Smooth muscle cell (in vitro differentiated cells): Measurements from ENCODE around the gene PLCB4. TPM values are rescaled to one million over a fixed set of nuclear protein-coding genes. Genes with fewer than 3 reads are reported as not detected.

Experiments
- DNase-seq: peaks from one replicate; lab custom pipeline; 2025; ENCODE audit not compliant: unreplicated experiment; lab: John Stamatoyannopoulos, UW
- H2AFZ ChIP-seq: fragments of 200-600 bp; sonication (generic); 2 replicates; pipeline ENCODE4 v1.6.0; 2016; ENCODE audit warnings: antibody characterized with exemption, low read depth, mild to moderate bottlenecking
- H3F3A ChIP-seq: fragments of 200-600 bp; sonication (generic); 2 replicates; pipeline ENCODE4 v1.6.0; 2017; ENCODE audit warnings: antibody characterized with exemption, low read depth
- H3K27ac ChIP-seq: fragments of 200-600 bp; sonication (generic); 2 replicates; pipeline ENCODE4 v1.5.1; 2016; ENCODE audit warnings: low read depth, mild to moderate bottlenecking
- H3K27me3 ChIP-seq: fragments of 200-600 bp; sonication (generic); 2 replicates; pipeline ENCODE4 v1.6.1; 2016; ENCODE audit warnings: low read depth, mild to moderate bottlenecking
- H3K36me3 ChIP-seq: fragments of 200-600 bp; sonication (generic); 2 replicates; pipeline ENCODE4 v1.5.1; 2016; ENCODE audit warnings: low read depth
- H3K4me1 ChIP-seq: fragments of 200-600 bp; sonication (generic); 2 replicates; pipeline ENCODE4 v1.5.1; 2016; ENCODE audit warnings: low read depth
- H3K4me2 ChIP-seq: fragments of 200-600 bp; sonication (generic); 2 replicates; pipeline ENCODE4 v1.6.0; 2016; ENCODE audit warnings: mild to moderate bottlenecking
- H3K4me3 ChIP-seq: fragments of 200-600 bp; sonication (generic); 2 replicates; pipeline ENCODE4 v1.5.1; 2016; ENCODE audit warnings: mild to moderate bottlenecking
- H3K79me2 ChIP-seq: fragments of 200-600 bp; sonication (generic); 2 replicates; pipeline ENCODE4 v1.6.0; 2016; ENCODE audit warnings: low read depth, mild to moderate bottlenecking
- H3K9ac ChIP-seq: fragments of 200-600 bp; sonication (generic); 2 replicates; pipeline ENCODE4 v1.6.0; 2016; ENCODE audit warnings: low read depth
- H3K9me3 ChIP-seq: fragments of 200-600 bp; sonication (generic); replicated peaks from 2 replicates; pipeline ENCODE4 v1.5.1; 2016; ENCODE audit warnings: low read depth
- H4K20me1 ChIP-seq: fragments of 200-600 bp; sonication (generic); 2 replicates; pipeline ENCODE4 v1.6.0; 2016; ENCODE audit warnings: low read depth
- CTCF ChIP-seq: fragments of 200-600 bp; sonication (generic); IDR thresholded peaks from 2 replicates; pipeline ENCODE4 v1.5.1; 2017; ENCODE audit warnings: borderline replicate concordance, mild to moderate bottlenecking, antibody characterized with exemption; ENCODE audit not compliant: insufficient read depth, poor library complexity, severe bottlenecking
- WGBS: methylation state at CpG from one replicate; pipeline ENCODE4 v1.1.7; 2016; ENCODE audit warnings: low lambda C conversion rate; 5-methylcytosine and 5-hydroxymethylcytosine counted together
- polyA plus RNA-seq: library from polyadenylated mRNA; unstranded; fragments of >200 nt; fragmentation: Nextera tagmentation; extraction: Ambion mirVana; gene quantifications from 2 replicates; pipeline ENCODE4 v1.2.1, GENCODE V29; 2016
- total RNA-seq: library from RNA; depleted of rRNA; stranded (reverse); fragments of >200 nt; gene quantifications from 2 replicates; pipeline ENCODE4 v1.2.3, GENCODE V29; 2014

PLCB4 gene
- total and polyA plus RNA-seq, 2 experiments from 2014 or later = 3.0 to 5.3 TPM

- Histone ChIP-seq H3K27ac (peak overlapping the region; percentile 62), H3K4me2 (peak overlapping the region; percentile 59), H3K36me3 (no peaks in the 10 kb centered on the region), H3K9ac (no peak overlapping the region), H3K4me1 (peaks cover 9% of the 10 kb centered on the region), H3K9me3 (no peaks in the 10 kb centered on the region), H3K4me3 (no peak overlapping the region), H2AFZ (no peak overlapping the region), H4K20me1 (no peaks in the 10 kb centered on the region), H3K79me2 (no peaks in the 10 kb centered on the region), H3F3A (no peaks in the 10 kb centered on the region), H3K27me3 (no peaks in the 10 kb centered on the region)
- no peak for DNase-seq
- TF ChIP-seq CTCF = no peak
- WGBS = 54% methylated on average over 5 of the region's 5 CpGs
Observed at GRCh38 chr20:9186396-9186795, 117.5 kb downstream of the PLCB4 start.

- DNase-seq = no peak
- WGBS = 67% methylated on average over 6 of the region's 6 CpGs
- H3K79me2 ChIP-seq = no peaks in the 10 kb centered on the region
Observed at GRCh38 chr20:9195031-9195430, 126.1 kb downstream of the PLCB4 start.

GRCh38 chr20:9196110-9196509 is 127.2 kb downstream of the PLCB4 start:
- no peak overlapping the region for H3K4me3 ChIP-seq
- no peak for DNase-seq
- no peak overlapping the region for H2AFZ ChIP-seq
- no peaks in the 10 kb centered on the region for H3K36me3 ChIP-seq
- no peaks in the 10 kb centered on the region for H3K27me3 ChIP-seq
- no peaks in the 10 kb centered on the region for H3F3A ChIP-seq
- H3K4me2 ChIP-seq = no peak overlapping the region
- TF ChIP-seq CTCF = no peak
- no peaks in the 10 kb centered on the region for H4K20me1 ChIP-seq
- H3K9me3 ChIP-seq = no peaks in the 10 kb centered on the region
- no peak overlapping the region for H3K9ac ChIP-seq
- 59% methylated on average over 1 of the region's 1 CpG for WGBS
- no peaks in the 10 kb centered on the region for H3K79me2 ChIP-seq
- H3K27ac ChIP-seq = no peak overlapping the region
- peaks cover 11% of the 10 kb centered on the region for H3K4me1 ChIP-seq

More at GRCh38 chr20:9195031-9195430, 126.1 kb downstream of the PLCB4 start:
- H3K4me3 ChIP-seq = no peak overlapping the region
- H4K20me1 ChIP-seq = no peaks in the 10 kb centered on the region
- H3K4me2 ChIP-seq = peak overlapping the region; percentile 6
- no peak for TF ChIP-seq CTCF
- H2AFZ ChIP-seq = no peak overlapping the region
- peaks cover 6% of the 10 kb centered on the region for H3K4me1 ChIP-seq
- H3K36me3 ChIP-seq = no peaks in the 10 kb centered on the region
- H3K9me3 ChIP-seq = no peaks in the 10 kb centered on the region
- no peaks in the 10 kb centered on the region for H3K27me3 ChIP-seq
- no peak overlapping the region for H3K9ac ChIP-seq
- no peaks in the 10 kb centered on the region for H3F3A ChIP-seq
- H3K27ac ChIP-seq = no peak overlapping the region

GRCh38 chr20:9198460-9198859 is 129.6 kb downstream of the PLCB4 start:
- no peaks in the 10 kb centered on the region for H3K27me3 ChIP-seq
- H3F3A ChIP-seq = no peaks in the 10 kb centered on the region
- no peak overlapping the region for H3K9ac ChIP-seq
- no peaks in the 10 kb centered on the region for H4K20me1 ChIP-seq
- H3K79me2 ChIP-seq = no peaks in the 10 kb centered on the region
- H3K36me3 ChIP-seq = no peaks in the 10 kb centered on the region
- H2AFZ ChIP-seq = no peak overlapping the region
- H3K4me2 ChIP-seq = no peak overlapping the region
- peaks cover 11% of the 10 kb centered on the region for H3K4me1 ChIP-seq
- no peak for TF ChIP-seq CTCF
- no peak for DNase-seq
- H3K4me3 ChIP-seq = no peak overlapping the region
- H3K27ac ChIP-seq = no peak overlapping the region
- no peaks in the 10 kb centered on the region for H3K9me3 ChIP-seq
